Neural cell (in vitro differentiated cells): ENCODE data around the gene IMMP1L. TPM values are rescaled to one million over a fixed set of nuclear protein-coding genes. Genes with fewer than 3 reads are reported as not detected.

Experiments used
- H2AFZ ChIP-seq: fragments of 200-600, 300-800 bp; sonication (generic), shearing (Covaris generic); 2 replicates; pipeline ENCODE4 v1.6.0; 2014; ENCODE audit warnings: low read depth, mild to moderate bottlenecking, antibody characterized with exemption, low read length, moderate library complexity
- H3F3A ChIP-seq: fragments of 200-600 bp; shearing (Covaris generic); 2 replicates; pipeline ENCODE4 v1.6.1; 2016; ENCODE audit warnings: mild to moderate bottlenecking, moderate library complexity, mixed read lengths, antibody characterized with exemption, low read length; ENCODE audit not compliant: insufficient read depth, poor library complexity, severe bottlenecking
- H3K27ac ChIP-seq: fragments of 200-600, 300-800 bp; sonication (generic), shearing (Covaris generic); 2 replicates; pipeline ENCODE4 v1.5.1; 2014; ENCODE audit warnings: mild to moderate bottlenecking, low read length, moderate library complexity
- H3K27me3 ChIP-seq: fragments of 300-800, 200-600 bp; sonication (generic), shearing (Covaris generic); 2 replicates; pipeline ENCODE4 v1.6.0; 2014; ENCODE audit warnings: mild to moderate bottlenecking, low read depth, low read length, moderate library complexity; ENCODE audit not compliant: insufficient read depth
- H3K36me3 ChIP-seq: fragments of 300-800, 200-600 bp; sonication (generic), shearing (Covaris generic); 2 replicates; pipeline ENCODE4 v1.5.1; 2014; ENCODE audit warnings: mild to moderate bottlenecking, antibody characterized with exemption, low read length, moderate library complexity; ENCODE audit not compliant: insufficient read depth
- H3K4me2 ChIP-seq: fragments of 300-800, 200-600 bp; sonication (generic), shearing (Covaris generic); 2 replicates; pipeline ENCODE4 v1.6.0; 2014; ENCODE audit warnings: mild to moderate bottlenecking, low read length
- H3K4me3 ChIP-seq: fragments of 300-800, 200-600 bp; sonication (generic), shearing (Covaris generic); 2 replicates; pipeline ENCODE4 v1.5.1; 2014; ENCODE audit warnings: mild to moderate bottlenecking, low read length, moderate library complexity
- H3K79me2 ChIP-seq: fragments of 200-600 bp; shearing (Covaris generic); replicated peaks from 2 replicates; pipeline ENCODE4 v1.6.0; 2014; ENCODE audit warnings: mild to moderate bottlenecking, low read length, moderate library complexity; ENCODE audit not compliant: insufficient read depth
- H3K9ac ChIP-seq: fragments of 300-800, 200-600 bp; sonication (generic), shearing (Covaris generic); 2 replicates; pipeline ENCODE4 v1.6.1; 2016; ENCODE audit warnings: mild to moderate bottlenecking, low read length, mixed read lengths
- H3K9me2 ChIP-seq: fragments of 200-600 bp; shearing (Covaris generic); 2 replicates; pipeline ENCODE4 v1.6.1; 2016; ENCODE audit warnings: mild to moderate bottlenecking, low read length, mixed read lengths; ENCODE audit not compliant: insufficient read depth
- H3K9me3 ChIP-seq: fragments of 200-600, 300-800 bp; sonication (generic), shearing (Covaris generic); 2 replicates; pipeline ENCODE4 v1.6.1; 2016; ENCODE audit warnings: mild to moderate bottlenecking, mixed run types, low read length, moderate library complexity, mixed read lengths
- H4K20me1 ChIP-seq: fragments of 200-600 bp; shearing (Covaris generic); 2 replicates; pipeline ENCODE4 v1.6.1; 2016; ENCODE audit warnings: mild to moderate bottlenecking, mixed run types; ENCODE audit not compliant: insufficient read depth
- CTCF ChIP-seq: fragments of 450-650 bp; IDR thresholded peaks from 2 replicates; pipeline ENCODE4 v1.5.1; 2014; ENCODE audit warnings: antibody characterized with exemption, mild to moderate bottlenecking, moderate library complexity; ENCODE audit not compliant: poor library complexity, severe bottlenecking
- EP300 ChIP-seq: fragments of 450-650 bp; conservative IDR thresholded peaks from 2 replicates; pipeline ENCODE4 v1.6.1; 2014; ENCODE audit warnings: antibody characterized with exemption, mild to moderate bottlenecking, moderate library complexity; ENCODE audit not compliant: poor library complexity, severe bottlenecking
- EZH2 ChIP-seq: fragments of 200-600, 300-800 bp; shearing (Covaris generic), sonication (generic); IDR thresholded peaks from 2 replicates; pipeline ENCODE4 v1.6.1; 2014; ENCODE audit warnings: antibody characterized with exemption, low read length, borderline replicate concordance, mild to moderate bottlenecking; ENCODE audit not compliant: insufficient read depth, poor library complexity, severe bottlenecking
- MXI1 ChIP-seq: fragments of 450-650 bp; conservative IDR thresholded peaks from 2 replicates; pipeline ENCODE4 v1.6.1; 2014; ENCODE audit warnings: antibody characterized with exemption, mild to moderate bottlenecking; ENCODE audit not compliant: poor library complexity, severe bottlenecking
- POLR2AphosphoS5 ChIP-seq: IDR thresholded peaks from 2 replicates; pipeline ENCODE4 v1.6.1; 2012
- RAD21 ChIP-seq: fragments of 450-650 bp; conservative IDR thresholded peaks from 2 replicates; pipeline ENCODE4 v1.6.1; 2014; ENCODE audit warnings: antibody characterized with exemption, mild to moderate bottlenecking, moderate library complexity
- SMC3 ChIP-seq: fragments of 450-650 bp; conservative IDR thresholded peaks from 2 replicates; pipeline ENCODE4 v1.6.1; 2014; ENCODE audit warnings: antibody characterized with exemption, mild to moderate bottlenecking, moderate library complexity; ENCODE audit not compliant: poor library complexity
- TAF1 ChIP-seq: IDR thresholded peaks from 2 replicates; pipeline ENCODE4 v1.6.1; 2012; ENCODE audit warnings: low read depth
- polyA plus RNA-seq: library from polyadenylated mRNA; depleted of rRNA; stranded (reverse); fragments of >200 nt; gene quantifications from 2 replicates; pipeline ENCODE4 v1.2.3, GENCODE V29; 2014
- TF ChIP-seq, protein P1 (sequence below): IDR thresholded peaks from 2 replicates; pipeline ENCODE4 v1.6.1; 2012; ENCODE audit warnings: borderline replicate concordance

Gene IMMP1L
- polyA plus RNA-seq, 1 donor from 2014 or later, result 386 TPM

DNA sequence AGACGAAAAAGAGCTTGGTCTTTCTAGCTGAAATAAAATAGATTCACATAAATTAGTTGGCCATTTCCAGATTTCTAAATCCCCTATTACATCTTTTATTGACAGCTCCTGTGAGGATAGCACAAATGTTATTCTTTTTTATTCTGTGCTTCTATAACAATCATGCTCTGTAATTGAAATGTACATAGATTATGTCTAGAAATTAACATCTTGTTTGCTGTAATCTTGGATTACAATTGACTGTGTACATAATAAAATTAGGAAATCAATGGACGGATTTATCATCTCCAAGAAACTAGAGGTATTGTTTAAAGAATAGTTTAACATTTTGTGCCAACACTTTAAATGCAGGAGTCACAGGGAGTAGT, 31.2 kb downstream of the IMMP1L start:
- TF ChIP-seq POLR2AphosphoS5 (no peak), TAF1 (no peak), CTCF (no peak), EZH2 (no peak), SMC3 (no peak), RAD21 (no peak), EP300 (no peak), MXI1 (no peak)
- TF ChIP-seq, protein P1, sequence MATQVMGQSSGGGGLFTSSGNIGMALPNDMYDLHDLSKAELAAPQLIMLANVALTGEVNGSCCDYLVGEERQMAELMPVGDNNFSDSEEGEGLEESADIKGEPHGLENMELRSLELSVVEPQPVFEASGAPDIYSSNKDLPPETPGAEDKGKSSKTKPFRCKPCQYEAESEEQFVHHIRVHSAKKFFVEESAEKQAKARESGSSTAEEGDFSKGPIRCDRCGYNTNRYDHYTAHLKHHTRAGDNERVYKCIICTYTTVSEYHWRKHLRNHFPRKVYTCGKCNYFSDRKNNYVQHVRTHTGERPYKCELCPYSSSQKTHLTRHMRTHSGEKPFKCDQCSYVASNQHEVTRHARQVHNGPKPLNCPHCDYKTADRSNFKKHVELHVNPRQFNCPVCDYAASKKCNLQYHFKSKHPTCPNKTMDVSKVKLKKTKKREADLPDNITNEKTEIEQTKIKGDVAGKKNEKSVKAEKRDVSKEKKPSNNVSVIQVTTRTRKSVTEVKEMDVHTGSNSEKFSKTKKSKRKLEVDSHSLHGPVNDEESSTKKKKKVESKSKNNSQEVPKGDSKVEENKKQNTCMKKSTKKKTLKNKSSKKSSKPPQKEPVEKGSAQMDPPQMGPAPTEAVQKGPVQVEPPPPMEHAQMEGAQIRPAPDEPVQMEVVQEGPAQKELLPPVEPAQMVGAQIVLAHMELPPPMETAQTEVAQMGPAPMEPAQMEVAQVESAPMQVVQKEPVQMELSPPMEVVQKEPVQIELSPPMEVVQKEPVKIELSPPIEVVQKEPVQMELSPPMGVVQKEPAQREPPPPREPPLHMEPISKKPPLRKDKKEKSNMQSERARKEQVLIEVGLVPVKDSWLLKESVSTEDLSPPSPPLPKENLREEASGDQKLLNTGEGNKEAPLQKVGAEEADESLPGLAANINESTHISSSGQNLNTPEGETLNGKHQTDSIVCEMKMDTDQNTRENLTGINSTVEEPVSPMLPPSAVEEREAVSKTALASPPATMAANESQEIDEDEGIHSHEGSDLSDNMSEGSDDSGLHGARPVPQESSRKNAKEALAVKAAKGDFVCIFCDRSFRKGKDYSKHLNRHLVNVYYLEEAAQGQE, result no peak
- no peak overlapping the region for H3K4me2 ChIP-seq
- H3K36me3 ChIP-seq, result no peaks in the 10 kb centered on the region
- no peaks in the 10 kb centered on the region for H3F3A ChIP-seq
- H2AFZ ChIP-seq, result no peak overlapping the region
- H3K27ac ChIP-seq, result no peak overlapping the region
- H3K9ac ChIP-seq, result no peak overlapping the region
- no peaks in the 10 kb centered on the region for H4K20me1 ChIP-seq
- H3K27me3 ChIP-seq, result no peaks in the 10 kb centered on the region
- peaks cover 28% of the 10 kb centered on the region for H3K79me2 ChIP-seq
- no peaks in the 10 kb centered on the region for H3K9me2 ChIP-seq
- no peak overlapping the region for H3K4me3 ChIP-seq
- no peaks in the 10 kb centered on the region for H3K9me3 ChIP-seq

GRCh38 chr11:31477528-31478222, 31.7 kb downstream of the IMMP1L start:
- no peak overlapping the region for H3K4me3 ChIP-seq
- TF ChIP-seq SMC3 (no peak), RAD21 (no peak), POLR2AphosphoS5 (no peak), EZH2 (no peak), MXI1 (no peak), TAF1 (no peak), EP300 (no peak), CTCF (no peak)
- TF ChIP-seq, protein P1, result no peak
- no peak overlapping the region for H3K9ac ChIP-seq
- peaks cover 28% of the 10 kb centered on the region for H3K79me2 ChIP-seq
- H3K27me3 ChIP-seq, result no peaks in the 10 kb centered on the region
- H3K36me3 ChIP-seq, result no peaks in the 10 kb centered on the region
- H4K20me1 ChIP-seq, result no peaks in the 10 kb centered on the region
- H3K4me2 ChIP-seq, result no peak overlapping the region
- H3K27ac ChIP-seq, result no peak overlapping the region
- H3K9me2 ChIP-seq, result no peaks in the 10 kb centered on the region
- no peak overlapping the region for H2AFZ ChIP-seq
- H3K9me3 ChIP-seq, result no peaks in the 10 kb centered on the region
- no peaks in the 10 kb centered on the region for H3F3A ChIP-seq
